ENCODE measurements around the gene SRSF2.

GRCh38 chr17:76737676-76738467 is 741 bp upstream of the SRSF2 start, which contains the start of gene MFSD11:
- TF ChIP-seq CTCF (IDR thresholded peaks at IDR 0.05) = peak in 2 of 7 experiments; percentile 11 to 16
- peak in 1 of 3 donors; percentile 11 for TF ChIP-seq POLR2A (IDR thresholded peaks at IDR 0.05)

Measured in body of pancreas (tissue), 4 donors.